ENCODE data around the gene PLEKHA3.

DNA sequence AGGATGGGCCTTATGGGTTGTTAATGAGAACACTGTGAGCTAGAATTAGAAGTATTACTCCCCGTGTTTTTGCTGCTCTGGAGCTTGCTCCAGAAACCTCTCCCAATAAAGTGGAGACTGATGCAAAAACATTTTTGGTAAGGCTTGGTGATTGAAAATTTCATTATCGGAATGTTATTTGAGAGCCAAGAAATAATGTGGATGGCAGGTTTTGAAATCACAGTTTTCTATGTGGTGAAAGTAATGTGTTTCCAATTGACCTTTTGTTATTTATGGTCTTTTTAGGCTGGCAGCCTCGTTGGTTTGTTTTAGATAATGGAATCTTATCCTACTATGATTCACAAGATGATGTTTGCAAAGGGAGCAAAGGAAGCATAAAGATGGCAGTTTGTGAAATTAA lies 5.1 kb downstream of the PLEKHA3 start:
- TF ChIP-seq, protein P1, sequence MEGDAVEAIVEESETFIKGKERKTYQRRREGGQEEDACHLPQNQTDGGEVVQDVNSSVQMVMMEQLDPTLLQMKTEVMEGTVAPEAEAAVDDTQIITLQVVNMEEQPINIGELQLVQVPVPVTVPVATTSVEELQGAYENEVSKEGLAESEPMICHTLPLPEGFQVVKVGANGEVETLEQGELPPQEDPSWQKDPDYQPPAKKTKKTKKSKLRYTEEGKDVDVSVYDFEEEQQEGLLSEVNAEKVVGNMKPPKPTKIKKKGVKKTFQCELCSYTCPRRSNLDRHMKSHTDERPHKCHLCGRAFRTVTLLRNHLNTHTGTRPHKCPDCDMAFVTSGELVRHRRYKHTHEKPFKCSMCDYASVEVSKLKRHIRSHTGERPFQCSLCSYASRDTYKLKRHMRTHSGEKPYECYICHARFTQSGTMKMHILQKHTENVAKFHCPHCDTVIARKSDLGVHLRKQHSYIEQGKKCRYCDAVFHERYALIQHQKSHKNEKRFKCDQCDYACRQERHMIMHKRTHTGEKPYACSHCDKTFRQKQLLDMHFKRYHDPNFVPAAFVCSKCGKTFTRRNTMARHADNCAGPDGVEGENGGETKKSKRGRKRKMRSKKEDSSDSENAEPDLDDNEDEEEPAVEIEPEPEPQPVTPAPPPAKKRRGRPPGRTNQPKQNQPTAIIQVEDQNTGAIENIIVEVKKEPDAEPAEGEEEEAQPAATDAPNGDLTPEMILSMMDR (IDR thresholded peaks at IDR 0.05 in 2 of 3, conservative IDR thresholded peaks at IDR 0.05 in 1 of 3; ENCODE audit: borderline replicate concordance in 1 of 3, insufficient read depth in 1 of 3, low read depth in 2 of 3, low read length in 2 of 3), result no peak
- TF ChIP-seq POLR2A (IDR thresholded peaks at IDR 0.05; ENCODE audit: borderline replicate concordance, extremely low read depth, insufficient read depth, insufficient read length) (no peak), ZNF274 (IDR thresholded peaks at IDR 0.05; ENCODE audit: low read depth, low read length) (no peak)
